ENCODE measurements around the gene KIRREL3. TPM values are rescaled to one million over a fixed set of nuclear protein-coding genes. Genes with fewer than 3 reads are reported as not detected.

KIRREL3 gene
- total and polyA plus RNA-seq, 2 of the 8 experiments (the other 6 are each of a cell fraction or from before 2014, with no cell fraction given) = 0.29 to 0.32 TPM

- TF ChIP-seq CHD7 (IDR thresholded peaks at IDR 0.05; ENCODE audit: insufficient replicate concordance, low read length) (no peak), RXRA (IDR thresholded peaks at IDR 0.05; ENCODE audit: insufficient read depth, low read depth, low read length) (no peak), SP4 (IDR thresholded peaks at IDR 0.05; ENCODE audit: low read length) (no peak), EGR1 (IDR thresholded peaks at IDR 0.05; ENCODE audit: borderline replicate concordance, low read depth, low read length) (no peak), TAF7 (optimal IDR thresholded peaks at IDR 0.05; ENCODE audit: borderline replicate concordance, low read depth, low read length) (no peak), USF2 (IDR thresholded peaks at IDR 0.05; ENCODE audit: low read length) (no peak), RNF2 (IDR thresholded peaks at IDR 0.05; ENCODE audit: borderline replicate concordance, low read depth, low read length, missing control alignments, poor library complexity, severe bottlenecking) (no peak), ASH2L (IDR thresholded peaks at IDR 0.05; ENCODE audit: low read length) (no peak), SIX5 (IDR thresholded peaks at IDR 0.05; ENCODE audit: low read depth, low read length) (no peak)
Measured at GRCh38 chr11:126489836-126490660, 510.5 kb downstream of the KIRREL3 start (continued).

All from H1 (cell line).